IPS DF 4.7 (cell line): ENCODE data around the gene TMEM45A.
"Not testable (repeated sequence)": the region's sequence is repeated elsewhere in the genome, so short reads cannot be mapped to it uniquely, and the experiment has no call there.

Experiments used
- DNase-seq: peaks from one replicate; pipeline ENCODE4 v3.0.0-alpha.2; 2013; ENCODE audit warnings: low spot score; ENCODE audit errors: extremely low read depth

Gene TMEM45A

GRCh38 chr3:100532411-100532810, 40.0 kb downstream of the TMEM45A start:
- no peak for DNase-seq

- no peak for DNase-seq
Observed at GRCh38 chr3:100533176-100533575, 40.8 kb downstream of the TMEM45A start.

- no peak for DNase-seq
Observed at GRCh38 chr3:100535610-100535943, 43.2 kb downstream of the TMEM45A start.

GRCh38 chr3:100536093-100536492, 43.7 kb downstream of the TMEM45A start:
- no peak for DNase-seq

GRCh38 chr3:100537646-100538338, 45.4 kb downstream of the TMEM45A start:
- no peak for DNase-seq

- no peak for DNase-seq
Observed at GRCh38 chr3:100538339-100538706, 45.9 kb downstream of the TMEM45A start.

- DNase-seq: no peak
Observed at GRCh38 chr3:100540791-100541334, 48.4 kb downstream of the TMEM45A start.

GRCh38 chr3:100541428-100541827, 49.0 kb downstream of the TMEM45A start:
- DNase-seq: not testable (repeated sequence)

- no peak for DNase-seq
Observed at GRCh38 chr3:100545371-100545770, 53.0 kb downstream of the TMEM45A start.

GRCh38 chr3:100546020-100546744, 53.8 kb downstream of the TMEM45A start:
- no peak for DNase-seq

GRCh38 chr3:100548053-100548452, 55.6 kb downstream of the TMEM45A start:
- DNase-seq: no peak

- DNase-seq: no peak
Observed at GRCh38 chr3:100553618-100554372, 61.4 kb downstream of the TMEM45A start.

GRCh38 chr3:100554373-100554676, 61.9 kb downstream of the TMEM45A start:
- no peak for DNase-seq

GRCh38 chr3:100556673-100557310, 64.4 kb downstream of the TMEM45A start:
- DNase-seq: no peak

- no peak for DNase-seq
Observed at GRCh38 chr3:100558233-100558632, 65.8 kb downstream of the TMEM45A start.

- DNase-seq: no peak
Observed at GRCh38 chr3:100560426-100560825, 68.0 kb downstream of the TMEM45A start.

- DNase-seq: no peak
Observed at GRCh38 chr3:100561459-100562158, 69.2 kb downstream of the TMEM45A start.

GRCh38 chr3:100562224-100562857, 69.9 kb downstream of the TMEM45A start:
- DNase-seq: no peak

GRCh38 chr3:100563228-100563627, 70.8 kb downstream of the TMEM45A start:
- DNase-seq: no peak

GRCh38 chr3:100563652-100564211, 71.3 kb downstream of the TMEM45A start:
- no peak for DNase-seq
